ENCODE results near the gene PPP1R26.

- TF ChIP-seq CTCF (conservative IDR thresholded peaks at IDR 0.05) (no peak), EZH2 (IDR thresholded peaks at IDR 0.05; ENCODE audit: low read depth) (no peak)
These were observed 39.8 kb downstream of the PPP1R26 start for GRCh38 chr9:135519179-135519971.

Data from PC-9 (cell line).